NT2/D1 (cell line): ENCODE results near the gene IGSF23.

ENCODE experiments used
- SUZ12 ChIP-seq: IDR thresholded peaks from 2 replicates; pipeline ENCODE4 v1.6.1; 2011; ENCODE audit not compliant: insufficient read length, insufficient read depth; ENCODE audit errors: extremely low read depth
- YY1 ChIP-seq: IDR thresholded peaks from 2 replicates; pipeline ENCODE4 v1.6.1; 2011; ENCODE audit not compliant: insufficient read length, insufficient read depth
- ZNF274 ChIP-seq: IDR thresholded peaks from 2 replicates; pipeline ENCODE4 v1.6.1; 2011; ENCODE audit warnings: mild to moderate bottlenecking, low read depth, low read length

GRCh38 chr19:44615863-44616247, 2.5 kb downstream of the IGSF23 start:
- TF ChIP-seq SUZ12 (no peak), ZNF274 (no peak), YY1 (no peak)
